ENCODE measurements around the gene IGSF3. TPM values are rescaled to one million over a fixed set of nuclear protein-coding genes. Genes with fewer than 3 reads are reported as not detected.
"Not testable (repeated sequence)": the region's sequence is repeated elsewhere in the genome, so short reads cannot be mapped to it uniquely, and the experiment has no call there.

The IGSF3 gene
- total and polyA plus RNA-seq, 2 experiments from 2014 or later: 7.3 to 37.8 TPM

- peaks cover 35% of the 10 kb centered on the region for H3K79me2 ChIP-seq (replicated peaks; ENCODE audit: insufficient read depth)
- not testable (repeated sequence) for ATAC-seq; H4K20me1 ChIP-seq (replicated peaks; ENCODE audit: insufficient read depth); DNase-seq (ENCODE audit: low spot score); H3K27me3 ChIP-seq (ENCODE audit: insufficient read depth); H3K36me3 ChIP-seq (ENCODE audit: insufficient read depth); H3K27ac Mint-ChIP-seq; H3K9me2 ChIP-seq (ENCODE audit: insufficient read depth); H3F3A ChIP-seq (replicated peaks; ENCODE audit: low read depth); H3K27me3 Mint-ChIP-seq (ENCODE audit: insufficient read depth, low read depth, poor library complexity); H3K27ac ChIP-seq (ENCODE audit: low read depth); H2AFZ ChIP-seq; H3K36me3 Mint-ChIP-seq (ENCODE audit: low read depth); H3K9me3 Mint-ChIP-seq; H3K4me3 ChIP-seq; H3K4me3 Mint-ChIP-seq
- peaks cover 10% of the 10 kb centered on the region for H3K4me1 Mint-ChIP-seq
- peak overlapping the region; percentile 62; the same call in 1 of the 2 replicates for H3K4me2 ChIP-seq
- H3K4me1 ChIP-seq (ENCODE audit: insufficient read depth): peaks cover 13% of the 10 kb centered on the region
Observed at GRCh38 chr1:116652598-116652997, 14.9 kb downstream of the IGSF3 start.

GRCh38 chr1:116650781-116651180 is 16.8 kb downstream of the IGSF3 start:
- H3K79me2 ChIP-seq (replicated peaks; ENCODE audit: insufficient read depth): peaks cover 28% of the 10 kb centered on the region
- not testable (repeated sequence) for H3K27me3 ChIP-seq (ENCODE audit: insufficient read depth); ATAC-seq; DNase-seq (ENCODE audit: low spot score); H4K20me1 ChIP-seq (replicated peaks; ENCODE audit: insufficient read depth); H3K36me3 ChIP-seq (ENCODE audit: insufficient read depth); H3K27ac ChIP-seq (ENCODE audit: low read depth); H3K27ac Mint-ChIP-seq; H3K27me3 Mint-ChIP-seq (ENCODE audit: insufficient read depth, low read depth, poor library complexity); H3K36me3 Mint-ChIP-seq (ENCODE audit: low read depth); H3F3A ChIP-seq (replicated peaks; ENCODE audit: low read depth); H2AFZ ChIP-seq; H3K4me3 Mint-ChIP-seq; H3K4me3 ChIP-seq; H3K4me2 ChIP-seq; H3K9me3 Mint-ChIP-seq; H3K9me2 ChIP-seq (ENCODE audit: insufficient read depth)
- H3K4me1 ChIP-seq (ENCODE audit: insufficient read depth): peaks cover 13% of the 10 kb centered on the region
- peaks cover 21% of the 10 kb centered on the region for H3K4me1 Mint-ChIP-seq

DNA sequence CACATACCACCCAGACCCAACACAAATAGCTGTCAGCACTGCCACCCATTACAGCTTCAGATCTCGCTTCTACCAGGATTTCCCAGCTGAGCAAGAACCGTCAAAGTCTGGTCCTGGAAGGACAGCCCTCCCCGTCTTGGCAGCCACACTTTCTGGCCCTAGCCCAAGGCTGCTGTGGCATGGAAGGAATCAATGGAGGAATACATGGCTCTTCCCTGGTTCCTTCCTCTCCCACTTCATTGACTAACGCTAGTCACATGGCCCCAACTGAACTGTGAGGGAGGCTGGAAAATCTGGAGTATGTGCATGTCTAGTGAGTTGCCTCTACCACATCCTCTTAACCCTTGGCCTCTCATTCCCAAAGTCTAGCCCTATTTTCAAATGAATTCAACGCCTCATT is 18.5 kb downstream of the IGSF3 start:
- Histone ChIP-seq H3K79me2 (replicated peaks; ENCODE audit: insufficient read depth) (peaks cover 23% of the 10 kb centered on the region), H3K4me1 (ENCODE audit: insufficient read depth) (peaks cover 14% of the 10 kb centered on the region)
- H3K4me2 ChIP-seq; H3K27me3 ChIP-seq (ENCODE audit: insufficient read depth); H3F3A ChIP-seq (replicated peaks; ENCODE audit: low read depth); H4K20me1 ChIP-seq (replicated peaks; ENCODE audit: insufficient read depth); H3K27me3 Mint-ChIP-seq (ENCODE audit: insufficient read depth, low read depth, poor library complexity); ATAC-seq; H3K9me3 Mint-ChIP-seq; H2AFZ ChIP-seq; H3K9me2 ChIP-seq (ENCODE audit: insufficient read depth); H3K36me3 Mint-ChIP-seq (ENCODE audit: low read depth); DNase-seq (ENCODE audit: low spot score); H3K36me3 ChIP-seq (ENCODE audit: insufficient read depth); H3K4me3 ChIP-seq; H3K27ac Mint-ChIP-seq; H3K27ac ChIP-seq (ENCODE audit: low read depth); H3K4me3 Mint-ChIP-seq: not testable (repeated sequence)
- peaks cover 24% of the 10 kb centered on the region for H3K4me1 Mint-ChIP-seq

DNA sequence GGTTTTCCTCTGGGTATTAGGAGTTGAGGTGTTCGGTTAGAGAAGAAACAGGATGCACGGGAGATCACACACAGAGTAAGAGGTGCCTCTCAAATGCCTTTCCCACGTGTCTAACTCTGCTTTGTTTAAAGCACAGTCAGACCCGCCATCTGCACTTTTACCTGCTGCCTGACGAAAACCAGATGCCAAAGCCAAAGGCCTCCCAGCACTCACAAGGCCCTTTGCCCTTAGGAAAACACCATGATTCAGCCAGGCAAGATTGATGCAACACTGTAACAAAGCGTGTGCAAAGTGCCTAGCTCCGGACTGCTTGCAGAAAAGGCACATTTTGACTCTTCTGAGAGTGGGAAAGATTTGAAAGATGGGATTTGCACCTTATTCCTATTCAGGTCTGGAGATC is 19.2 kb downstream of the IGSF3 start:
- H3K27ac Mint-ChIP-seq; ATAC-seq; H4K20me1 ChIP-seq (replicated peaks; ENCODE audit: insufficient read depth); DNase-seq (ENCODE audit: low spot score); H3K4me3 ChIP-seq; H3K36me3 Mint-ChIP-seq (ENCODE audit: low read depth); H3K27me3 ChIP-seq (ENCODE audit: insufficient read depth); H3K9me3 Mint-ChIP-seq; H3K27me3 Mint-ChIP-seq (ENCODE audit: insufficient read depth, low read depth, poor library complexity); H3K9me2 ChIP-seq (ENCODE audit: insufficient read depth); H3K4me3 Mint-ChIP-seq; H3K36me3 ChIP-seq (ENCODE audit: insufficient read depth); H2AFZ ChIP-seq; H3K4me2 ChIP-seq; H3K27ac ChIP-seq (ENCODE audit: low read depth); H3F3A ChIP-seq (replicated peaks; ENCODE audit: low read depth): not testable (repeated sequence)
- H3K4me1 Mint-ChIP-seq: peaks cover 27% of the 10 kb centered on the region
- Histone ChIP-seq H3K4me1 (ENCODE audit: insufficient read depth) (peaks cover 17% of the 10 kb centered on the region), H3K79me2 (replicated peaks; ENCODE audit: insufficient read depth) (peaks cover 23% of the 10 kb centered on the region)

GRCh38 chr1:116647186-116647585 is 20.3 kb downstream of the IGSF3 start:
- H2AFZ ChIP-seq; H3F3A ChIP-seq (replicated peaks; ENCODE audit: low read depth); H4K20me1 ChIP-seq (replicated peaks; ENCODE audit: insufficient read depth); H3K36me3 ChIP-seq (ENCODE audit: insufficient read depth); H3K27me3 ChIP-seq (ENCODE audit: insufficient read depth); H3K4me2 ChIP-seq; H3K9me2 ChIP-seq (ENCODE audit: insufficient read depth); DNase-seq (ENCODE audit: low spot score); ATAC-seq; H3K27ac ChIP-seq (ENCODE audit: low read depth); H3K9me3 Mint-ChIP-seq; H3K27me3 Mint-ChIP-seq (ENCODE audit: insufficient read depth, low read depth, poor library complexity); H3K36me3 Mint-ChIP-seq (ENCODE audit: low read depth); H3K4me3 ChIP-seq; H3K4me3 Mint-ChIP-seq: not testable (repeated sequence)
- Mint-ChIP-seq H3K27ac (peak overlapping the region; percentile 17; the same call in 1 of the 2 replicates), H3K4me1 (peaks cover 33% of the 10 kb centered on the region)
- Histone ChIP-seq H3K79me2 (replicated peaks; ENCODE audit: insufficient read depth) (peaks cover 15% of the 10 kb centered on the region), H3K4me1 (ENCODE audit: insufficient read depth) (peaks cover 18% of the 10 kb centered on the region)

- not testable (repeated sequence) for H3K4me3 Mint-ChIP-seq; DNase-seq (ENCODE audit: low spot score); H4K20me1 ChIP-seq (replicated peaks; ENCODE audit: insufficient read depth); H3K9me2 ChIP-seq (ENCODE audit: insufficient read depth); H3K9me3 Mint-ChIP-seq; H3K36me3 ChIP-seq (ENCODE audit: insufficient read depth); H3K27me3 ChIP-seq (ENCODE audit: insufficient read depth); H3F3A ChIP-seq (replicated peaks; ENCODE audit: low read depth); H3K4me2 ChIP-seq; H3K4me3 ChIP-seq; H3K27me3 Mint-ChIP-seq (ENCODE audit: insufficient read depth, low read depth, poor library complexity); H2AFZ ChIP-seq; H3K36me3 Mint-ChIP-seq (ENCODE audit: low read depth); H3K79me2 ChIP-seq (replicated peaks; ENCODE audit: insufficient read depth); ATAC-seq
- Mint-ChIP-seq H3K4me1 (peaks cover 35% of the 10 kb centered on the region), H3K27ac (peak overlapping the region; percentile 17; the same call in 1 of the 2 replicates)
- H3K4me1 ChIP-seq (ENCODE audit: insufficient read depth): peaks cover 20% of the 10 kb centered on the region
- 0 out of 2 replicates have a peak overlapping the region, but pooled peaks have one; percentile 50 for H3K27ac ChIP-seq (ENCODE audit: low read depth)
Observed at GRCh38 chr1:116646673-116647170, 20.8 kb downstream of the IGSF3 start.
